GM12878 (cell line): ENCODE results near the gene USP9X. TPM values are rescaled to one million over a fixed set of nuclear protein-coding genes. Genes with fewer than 3 reads are reported as not detected.

Source experiments
- ATAC-seq: fragments of 200-7000 bp; cut with Tn5 transposase; 3 replicates; pipeline ENCODE4 v1.9.1; 2020; ENCODE audit warnings: mild to moderate bottlenecking, moderate library complexity
- BruUV-seq: library from RNA; stranded (reverse); fragments of 400-500 nt; replicated peaks from 2 replicates; lab custom pipeline; 2021; lab: Mats Ljungman, UMichigan
- CTCF ChIA-PET: fragments of 300-600 bp; sonication (Branson Sonifier 250); formaldehyde crosslinking; extraction: SDS; loops from one replicate; lab custom pipeline; 2021; ENCODE audit warnings: inconsistent platforms; lab: Yijun Ruan, JAX
- POLR2A ChIA-PET: fragments of 350-600 bp; formaldehyde crosslinking; extraction: SDS; loops from one replicate; lab custom pipeline; 2021; ENCODE audit warnings: inconsistent platforms; lab: Charles Lee
- RAD21 ChIA-PET: fragments of 300-600 bp; sonication (Branson Sonifier 250); formaldehyde crosslinking; loops from one replicate; lab custom pipeline; 2023; ENCODE audit warnings: antibody characterized with exemption; ENCODE audit not compliant: unreplicated experiment; lab: Charles Lee
- SMC1A ChIA-PET: fragments of 300-600 bp; sonication (Branson Sonifier 250); formaldehyde crosslinking; loops from one replicate; lab custom pipeline; 2023; ENCODE audit not compliant: unreplicated experiment, uncharacterized antibody; lab: Charles Lee
- DNase-seq: peaks from one replicate; pipeline ENCODE4 v3.0.0-alpha.2; 2011; ENCODE audit warnings: low read depth, low spot score
- FAIRE-seq: peaks from 3 replicates; lab custom pipeline; 2011; peaks lifted over from hg19 to GRCh38; lab: Jason Lieb, UNC
- H2AFZ ChIP-seq: 2 replicates; pipeline ENCODE4 v1.6.0; 2011; ENCODE audit warnings: low read depth, low read length, control low read depth; ENCODE audit not compliant: control insufficient read depth
- H3K27ac ChIP-seq: 2 replicates; pipeline ENCODE4 v1.5.1; 2011; ENCODE audit warnings: control low read depth; ENCODE audit not compliant: control insufficient read depth, insufficient read depth
- H3K27me3 ChIP-seq, 2 experiments: replicated peaks in 1 of 2; 2 replicates each; pipeline versions ENCODE4 v1.6.0 to v1.6.1; 2011; ENCODE audit warnings: low read length in 1 of 2; ENCODE audit not compliant: control insufficient read depth in 2 of 2, insufficient read depth in 2 of 2
- H3K36me3 ChIP-seq, 2 experiments: 2 replicates each; pipeline ENCODE4 v1.5.1; 2011; ENCODE audit warnings: low read length in 1 of 2; ENCODE audit not compliant: control insufficient read depth in 2 of 2, insufficient read depth in 2 of 2
- H3K4me1 ChIP-seq: 2 replicates; pipeline ENCODE4 v1.6.1; 2011; ENCODE audit warnings: mild to moderate bottlenecking, low read length, moderate library complexity, mixed read lengths; ENCODE audit not compliant: control insufficient read depth, insufficient read depth
- H3K4me2 ChIP-seq: 2 replicates; pipeline ENCODE4 v1.6.0; 2011; ENCODE audit warnings: control low read depth; ENCODE audit not compliant: control insufficient read depth, insufficient read depth
- H3K4me3 ChIP-seq: fragments of 200-600 bp; sonication (generic); 2 replicates; pipeline ENCODE4 v1.5.1; 2016
- H3K79me2 ChIP-seq: 2 replicates; pipeline ENCODE4 v1.6.0; 2011; ENCODE audit warnings: low read length; ENCODE audit not compliant: control insufficient read depth, insufficient read depth
- H3K9ac ChIP-seq: 2 replicates; pipeline ENCODE4 v1.8.0; 2011; ENCODE audit warnings: low read length, control low read depth, mixed read lengths; ENCODE audit not compliant: control insufficient read depth, insufficient read depth
- H3K9me3 ChIP-seq: replicated peaks from 3 replicates; pipeline ENCODE4 v1.5.1; 2011; ENCODE audit warnings: mild to moderate bottlenecking, low read length; ENCODE audit not compliant: control insufficient read depth, insufficient read depth
- H4K20me1 ChIP-seq: 2 replicates; pipeline ENCODE4 v1.6.0; 2011; ENCODE audit not compliant: control insufficient read depth, insufficient read depth
- BMI1 ChIP-seq: fragments of 450-650 bp; IDR thresholded peaks from 2 replicates; pipeline ENCODE4 v1.6.1; 2016; ENCODE audit warnings: mild to moderate bottlenecking, moderate library complexity, borderline replicate concordance
- CBX3 ChIP-seq: fragments of 200-600 bp; sonication (generic); IDR thresholded peaks from 2 replicates; pipeline ENCODE4 v1.6.1; 2016; ENCODE audit warnings: low read depth, borderline replicate concordance
- CBX5 ChIP-seq: sonication (generic); IDR thresholded peaks from 2 replicates; pipeline ENCODE4 v1.6.1; 2016; ENCODE audit warnings: low read depth, moderate library complexity, mild to moderate bottlenecking, inconsistent platforms
- CHD1 ChIP-seq: IDR thresholded peaks from 2 replicates; pipeline ENCODE4 v1.6.1; 2012; ENCODE audit warnings: low read depth, low read length, improper control_type of control experiment
- CHD4 ChIP-seq: fragments of 200-600 bp; sonication (generic); IDR thresholded peaks from 2 replicates; pipeline ENCODE4 v1.6.1; 2016; ENCODE audit warnings: mild to moderate bottlenecking
- KDM1A ChIP-seq: fragments of 200-600 bp; sonication (generic); IDR thresholded peaks from 2 replicates; pipeline ENCODE4 v1.6.1; 2016; ENCODE audit warnings: borderline replicate concordance
- NBN ChIP-seq: fragments of 450-650 bp; IDR thresholded peaks from 2 replicates; pipeline ENCODE4 v1.6.1; 2016
- SIX5 ChIP-seq: IDR thresholded peaks from 2 replicates; pipeline ENCODE4 v1.6.1; 2011; ENCODE audit warnings: mild to moderate bottlenecking, low read depth, low read length, moderate library complexity; ENCODE audit not compliant: severe bottlenecking
- SMAD1 ChIP-seq: fragments of 450-650 bp; IDR thresholded peaks from 2 replicates; pipeline ENCODE4 v1.6.1; 2018; ENCODE audit warnings: mild to moderate bottlenecking, low read depth; ENCODE audit not compliant: partially characterized antibody
- SMARCA5 ChIP-seq: fragments of 450-650 bp; IDR thresholded peaks from 2 replicates; pipeline ENCODE4 v1.6.1; 2017; ENCODE audit warnings: mild to moderate bottlenecking
- SP1 ChIP-seq: IDR thresholded peaks from one replicate; pipeline ENCODE4 v1.6.1; 2011; ENCODE audit warnings: low read depth, low read length
- TCF3 ChIP-seq: IDR thresholded peaks from 2 replicates; pipeline ENCODE4 v1.6.1; 2012; ENCODE audit warnings: low read depth, mild to moderate bottlenecking, low read length, borderline replicate concordance; ENCODE audit not compliant: insufficient read depth
- YY1 ChIP-seq: IDR thresholded peaks from 2 replicates; pipeline ENCODE4 v1.6.1; 2011; ENCODE audit warnings: low read depth, mild to moderate bottlenecking, low read length
- ZNF384 ChIP-seq: IDR thresholded peaks from 2 replicates; pipeline ENCODE4 v1.6.1; 2012; ENCODE audit warnings: low read depth, mild to moderate bottlenecking, low read length, improper control_type of control experiment, borderline replicate concordance
- WGBS: methylation state at CpG from one replicate; pipeline ENCODE4 v1.1.6; 2016; ENCODE audit warnings: low lambda C conversion rate; ENCODE audit not compliant: insufficient replicate concordance, insufficient coverage; ENCODE audit errors: missing lambda C conversion rate; 5-methylcytosine and 5-hydroxymethylcytosine counted together
- in situ Hi-C: fragments of 300-500 bp; cut with MboI; formaldehyde crosslinking; loops from 9 replicates; pipeline ENCODE4 v1.14.3; 2018; ENCODE audit warnings: mixed read lengths
- intact Hi-C: fragments of 100-400 bp; cut with micrococcal nuclease; formaldehyde crosslinking; loops from one replicate; pipeline ENCODE4 v1.14.2; 2022; ENCODE audit not compliant: unreplicated experiment
- polyA plus RNA-seq, 11 experiments: library from polyadenylated mRNA; depleted of rRNA in 4 of 11; unstranded in 6 of 11; stranded (reverse) in 5 of 11; fragments of >200 nt; fragmentation: Nextera tagmentation in 4 of 11; fragmentation: Illumina TruSeq in 1 of 11; extraction: Ambion mirVana in 4 of 11; extraction: Trizol in 1 of 11; gene quantifications; 1 replicate in 1 of 11; 2 replicates in 10 of 11; pipeline versions ENCODE4 v1.2.1 to v1.2.3, GENCODE V29; 2011 to 2016; ENCODE audit warnings: inconsistent platforms in 2 of 11, missing spikeins in 2 of 11, low read depth in 1 of 11
- total RNA-seq, 4 experiments: library from RNA; depleted of rRNA in 3 of 4; stranded (reverse); fragments of >200 nt in 3 of 4; fragmentation: Illumina TruSeq in 1 of 4; extraction: Trizol in 1 of 4; gene quantifications; 2 replicates each; pipeline versions ENCODE4 v1.2.1 to v1.2.3, GENCODE V29; 2013 to 2021
- TF ChIP-seq, protein P1 (sequence below): IDR thresholded peaks from 2 replicates; pipeline ENCODE4 v1.6.1; 2011; ENCODE audit warnings: low read depth, low read length, improper control_type of control experiment, borderline replicate concordance
- TF ChIP-seq, protein P2 (sequence below): fragments of 450-650 bp; IDR thresholded peaks from 2 replicates; pipeline ENCODE4 v1.6.1; 2017; ENCODE audit warnings: mild to moderate bottlenecking, low read depth, inconsistent platforms; ENCODE audit not compliant: poor library complexity, severe bottlenecking

Gene USP9X
- total and polyA plus RNA-seq, 10 of the 15 experiments (the other 5 are each of a cell fraction or from before 2014, with no cell fraction given): 9.3 to 61.6 (median 31.7) TPM

DNA sequence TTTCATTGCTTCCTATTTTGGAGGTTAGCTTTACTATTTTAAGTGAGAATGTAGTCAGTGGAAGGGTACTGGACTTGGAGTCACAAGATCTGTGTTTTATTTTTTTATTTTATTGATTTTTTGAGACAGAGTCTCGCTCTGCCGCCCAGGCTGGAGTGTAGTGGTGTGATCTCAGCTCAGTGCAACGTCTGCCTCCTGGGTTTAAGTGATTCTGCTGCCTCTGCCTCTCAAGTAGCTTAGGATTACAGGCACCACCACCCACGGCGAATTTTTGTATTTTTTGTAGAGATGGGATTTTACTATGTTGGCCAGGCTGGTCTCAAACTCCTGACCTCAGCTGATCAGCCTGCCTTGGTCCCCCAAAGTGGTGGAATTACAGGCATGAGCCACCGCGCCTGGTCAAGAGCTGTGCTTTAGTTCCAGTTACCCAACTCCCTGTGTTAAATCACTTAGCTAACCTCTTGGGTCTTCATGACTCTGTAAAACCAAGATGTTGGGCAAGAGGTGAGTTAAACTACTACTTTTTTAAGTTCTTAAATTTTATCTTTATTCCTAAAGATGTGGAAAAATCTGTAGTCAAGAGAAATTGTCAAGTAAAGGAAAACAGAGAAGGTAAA lies 11.2 kb downstream of the USP9X start:
- FAIRE-seq (no peak), ATAC-seq (peak; percentile 10; the same call in 1 of the 3 replicates)

More for the DNA sequence above, 11.2 kb downstream of the USP9X start:
- TF ChIP-seq SMARCA5 (no peak), YY1 (no peak), SIX5 (no peak), SMAD1 (no peak), ZNF384 (no peak), CHD1 (no peak), KDM1A (no peak), TCF3 (no peak), BMI1 (no peak), NBN (no peak), CHD4 (no peak), CBX5 (no peak), CBX3 (no peak), SP1 (no peak)
- TF ChIP-seq, protein P1, sequence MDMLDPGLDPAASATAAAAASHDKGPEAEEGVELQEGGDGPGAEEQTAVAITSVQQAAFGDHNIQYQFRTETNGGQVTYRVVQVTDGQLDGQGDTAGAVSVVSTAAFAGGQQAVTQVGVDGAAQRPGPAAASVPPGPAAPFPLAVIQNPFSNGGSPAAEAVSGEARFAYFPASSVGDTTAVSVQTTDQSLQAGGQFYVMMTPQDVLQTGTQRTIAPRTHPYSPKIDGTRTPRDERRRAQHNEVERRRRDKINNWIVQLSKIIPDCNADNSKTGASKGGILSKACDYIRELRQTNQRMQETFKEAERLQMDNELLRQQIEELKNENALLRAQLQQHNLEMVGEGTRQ: no peak
- TF ChIP-seq, protein P2, sequence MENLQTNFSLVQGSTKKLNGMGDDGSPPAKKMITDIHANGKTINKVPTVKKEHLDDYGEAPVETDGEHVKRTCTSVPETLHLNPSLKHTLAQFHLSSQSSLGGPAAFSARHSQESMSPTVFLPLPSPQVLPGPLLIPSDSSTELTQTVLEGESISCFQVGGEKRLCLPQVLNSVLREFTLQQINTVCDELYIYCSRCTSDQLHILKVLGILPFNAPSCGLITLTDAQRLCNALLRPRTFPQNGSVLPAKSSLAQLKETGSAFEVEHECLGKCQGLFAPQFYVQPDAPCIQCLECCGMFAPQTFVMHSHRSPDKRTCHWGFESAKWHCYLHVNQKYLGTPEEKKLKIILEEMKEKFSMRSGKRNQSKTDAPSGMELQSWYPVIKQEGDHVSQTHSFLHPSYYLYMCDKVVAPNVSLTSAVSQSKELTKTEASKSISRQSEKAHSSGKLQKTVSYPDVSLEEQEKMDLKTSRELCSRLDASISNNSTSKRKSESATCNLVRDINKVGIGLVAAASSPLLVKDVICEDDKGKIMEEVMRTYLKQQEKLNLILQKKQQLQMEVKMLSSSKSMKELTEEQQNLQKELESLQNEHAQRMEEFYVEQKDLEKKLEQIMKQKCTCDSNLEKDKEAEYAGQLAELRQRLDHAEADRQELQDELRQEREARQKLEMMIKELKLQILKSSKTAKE: no peak
- TF ChIP-seq, all 136 proteins: peak for 0
- intact Hi-C loops: no loop called here
- ChIA-PET RAD21 (interaction anchor here (1.2 to 2.1 kb wide), 3 partner anchors 11 to 18 kb away, joined by 3 to 5 read pairs (median 3); no protein-coding TSS in a partner anchor), CTCF (interaction anchor here (0.8 to 2.6 kb wide), 2 partner anchors 17 to 19 kb away, joined by 3 to 14 read pairs; no protein-coding TSS in a partner anchor), POLR2A (interaction anchor here (1.1 to 1.9 kb wide), 4 partner anchors 11 to 19 kb away, joined by 3 to 6 read pairs (median 4); partner anchors contain the start of gene USP9X), SMC1A (interaction anchor here (0.9 to 2.4 kb wide), 7 partner anchors 11 to 218 kb away, joined by 3 to 9 read pairs (median 4); no protein-coding TSS in a partner anchor)
- H3K27ac ChIP-seq: no peak overlapping the region
- peaks cover 3% of the 10 kb centered on the region; the same call in 1 of the 2 replicates for H3K4me1 ChIP-seq
- in situ Hi-C loops: no loop called here
- H2AFZ ChIP-seq: no peak overlapping the region
- no peak overlapping the region for H3K4me2 ChIP-seq
- 95% methylated on average over 6 of the region's 7 CpGs for WGBS
- H3K9me3 ChIP-seq: no peaks in the 10 kb centered on the region
- H3K4me3 ChIP-seq: no peak overlapping the region
- H4K20me1 ChIP-seq: 0 out of 2 replicates have a peak, but pooled peaks cover 4% of the 10 kb centered on the region
- BruUV-seq: no TSS peak
- no peak for DNase-seq
- H3K9ac ChIP-seq: no peak overlapping the region
- H3K36me3 ChIP-seq: no peaks in the 10 kb centered on the region
- no peaks in the 10 kb centered on the region for H3K27me3 ChIP-seq
- H3K79me2 ChIP-seq: peaks cover 83% of the 10 kb centered on the region
